Measurements from ENCODE around the gene WDR93.

DNA sequence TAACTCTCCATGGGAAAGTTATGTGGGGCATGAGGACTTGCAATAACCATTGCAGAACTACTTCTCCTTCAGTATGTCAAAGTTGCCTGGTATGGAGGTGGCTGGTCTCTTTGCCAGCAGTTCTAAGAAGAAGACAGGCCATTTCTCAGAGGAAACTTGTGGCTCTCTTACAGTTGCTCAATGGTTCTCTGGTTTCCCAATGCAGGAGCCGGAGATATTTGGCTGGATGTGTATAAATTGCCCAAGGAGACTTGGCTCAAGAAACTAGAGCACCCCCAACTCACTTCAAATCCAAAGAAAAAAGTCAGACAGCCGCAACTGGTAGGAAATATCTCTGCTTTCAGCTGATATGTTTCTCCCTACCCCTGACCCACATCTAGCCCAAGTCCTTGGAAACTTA, 24.2 kb downstream of the WDR93 start:
- TF ChIP-seq, protein P1, sequence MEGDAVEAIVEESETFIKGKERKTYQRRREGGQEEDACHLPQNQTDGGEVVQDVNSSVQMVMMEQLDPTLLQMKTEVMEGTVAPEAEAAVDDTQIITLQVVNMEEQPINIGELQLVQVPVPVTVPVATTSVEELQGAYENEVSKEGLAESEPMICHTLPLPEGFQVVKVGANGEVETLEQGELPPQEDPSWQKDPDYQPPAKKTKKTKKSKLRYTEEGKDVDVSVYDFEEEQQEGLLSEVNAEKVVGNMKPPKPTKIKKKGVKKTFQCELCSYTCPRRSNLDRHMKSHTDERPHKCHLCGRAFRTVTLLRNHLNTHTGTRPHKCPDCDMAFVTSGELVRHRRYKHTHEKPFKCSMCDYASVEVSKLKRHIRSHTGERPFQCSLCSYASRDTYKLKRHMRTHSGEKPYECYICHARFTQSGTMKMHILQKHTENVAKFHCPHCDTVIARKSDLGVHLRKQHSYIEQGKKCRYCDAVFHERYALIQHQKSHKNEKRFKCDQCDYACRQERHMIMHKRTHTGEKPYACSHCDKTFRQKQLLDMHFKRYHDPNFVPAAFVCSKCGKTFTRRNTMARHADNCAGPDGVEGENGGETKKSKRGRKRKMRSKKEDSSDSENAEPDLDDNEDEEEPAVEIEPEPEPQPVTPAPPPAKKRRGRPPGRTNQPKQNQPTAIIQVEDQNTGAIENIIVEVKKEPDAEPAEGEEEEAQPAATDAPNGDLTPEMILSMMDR (IDR thresholded peaks at IDR 0.05) = no peak
- no peak for TF ChIP-seq POLR2A (IDR thresholded peaks at IDR 0.05)
